Activated CD4-positive, alpha-beta T cell treated with anti-CD3 and anti-CD28 coated beads for 24 hours (primary cell): ENCODE results near the gene VARS2.

ENCODE experiments used
- DNase-seq, 2 donors: peaks; one replicate each; pipeline ENCODE4 v3.0.0-alpha.2; 2020; ENCODE audit warnings: low read depth in 2 of 2

VARS2 gene

GRCh38 chr6:30884521-30885480, 29.2 kb upstream of the VARS2 start:
- no peak for DNase-seq

- no peak for DNase-seq
Measured at GRCh38 chr6:30885481-30885998, 28.5 kb upstream of the VARS2 start.

- no peak for DNase-seq
Measured at GRCh38 chr6:30885999-30886896, 27.8 kb upstream of the VARS2 start.

DNA sequence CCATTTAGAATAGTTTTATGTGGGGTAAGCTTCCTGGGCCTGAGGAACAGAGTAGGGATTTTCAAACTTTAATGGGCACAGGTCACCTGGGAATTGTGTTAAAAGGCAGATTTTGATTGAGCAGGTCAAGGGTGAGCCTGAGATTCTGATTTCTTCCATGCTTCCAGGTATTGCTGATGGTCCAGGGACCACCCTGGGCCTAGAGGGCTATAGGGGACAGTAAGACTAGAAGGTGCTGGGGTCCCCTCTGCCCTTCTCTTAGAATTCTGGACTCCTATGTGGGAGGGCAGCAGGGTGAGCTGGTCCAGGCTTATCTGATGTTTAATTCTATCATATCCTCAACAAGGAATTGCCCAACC, 27.2 kb upstream of the VARS2 start:
- DNase-seq = no peak

- no peak for DNase-seq
Measured at GRCh38 chr6:30887901-30888815, 25.9 kb upstream of the VARS2 start.

GRCh38 chr6:30888816-30889495, 25.1 kb upstream of the VARS2 start:
- DNase-seq = no peak

GRCh38 chr6:30889496-30889885, 24.5 kb upstream of the VARS2 start:
- DNase-seq = no peak

DNA sequence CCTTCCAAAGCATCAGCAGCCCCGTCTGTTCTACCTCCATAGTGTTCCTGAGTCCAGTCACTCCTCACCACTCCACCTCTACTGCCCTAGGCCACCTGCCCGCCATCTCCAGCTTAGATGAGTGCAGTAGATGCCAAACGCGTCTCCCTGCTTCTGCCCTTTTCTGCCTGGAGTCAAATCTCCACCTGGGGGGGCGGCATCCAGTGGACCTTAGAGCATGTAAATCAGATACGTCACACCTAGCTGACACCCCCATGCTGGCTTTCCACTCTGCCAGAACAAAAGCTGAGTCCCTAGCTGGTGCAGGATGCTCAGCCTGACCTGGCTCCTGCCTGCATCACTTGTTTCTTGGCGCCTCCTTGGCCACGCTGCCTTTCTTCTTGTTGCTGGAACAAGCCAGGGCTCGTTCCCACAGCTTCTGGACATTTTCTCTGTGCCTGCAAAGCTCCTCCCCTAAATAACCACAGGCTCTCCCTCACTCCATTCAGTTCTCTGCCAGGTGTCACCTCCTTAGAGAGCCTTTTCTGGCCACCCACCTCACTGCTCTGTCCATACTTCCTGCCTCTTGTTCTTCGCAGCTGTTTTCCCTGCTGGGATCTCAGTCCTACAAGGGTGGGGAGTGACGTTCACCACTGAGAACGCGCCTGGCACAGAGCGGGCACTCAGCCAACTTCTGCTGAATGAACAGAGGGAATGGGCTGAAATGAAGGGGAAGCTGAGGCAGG, 24.0 kb upstream of the VARS2 start:
- no peak for DNase-seq

DNA sequence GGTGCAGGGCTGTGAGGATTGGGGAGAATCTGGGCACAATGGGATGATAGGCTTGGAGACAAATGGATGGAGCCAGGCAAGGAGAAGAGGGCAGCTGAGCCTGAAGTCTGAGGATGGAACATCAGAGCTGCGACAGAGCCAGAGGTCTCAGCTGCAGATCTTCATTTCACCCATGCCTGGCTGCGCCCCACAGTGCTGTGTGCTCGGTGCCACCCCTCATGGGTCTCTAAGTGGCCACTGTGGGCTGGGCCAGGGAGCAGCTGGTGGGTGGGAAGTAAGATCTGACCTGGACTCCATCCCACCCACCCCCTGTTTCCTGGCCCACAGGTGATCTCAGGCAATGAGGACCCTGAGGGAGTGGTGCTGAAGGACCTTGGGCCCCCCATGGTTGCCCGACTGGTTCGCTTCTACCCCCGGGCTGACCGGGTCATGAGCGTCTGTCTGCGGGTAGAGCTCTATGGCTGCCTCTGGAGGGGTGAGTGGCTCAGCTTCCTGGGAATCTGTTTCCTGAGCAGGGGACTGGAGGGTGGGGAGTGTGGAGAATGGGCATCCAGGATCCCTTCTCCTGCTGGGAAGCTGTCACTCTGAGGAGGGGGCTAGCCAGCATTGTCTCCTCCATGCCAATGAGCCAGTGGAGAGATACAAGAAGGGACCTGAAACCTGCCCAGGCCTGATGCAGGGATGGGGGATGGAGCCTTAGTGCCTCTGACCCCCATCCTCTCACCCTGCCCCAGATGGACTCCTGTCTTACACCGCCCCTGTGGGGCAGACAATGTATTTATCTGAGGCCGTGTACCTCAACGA, 23.2 kb upstream of the VARS2 start:
- DNase-seq = no peak

DNA sequence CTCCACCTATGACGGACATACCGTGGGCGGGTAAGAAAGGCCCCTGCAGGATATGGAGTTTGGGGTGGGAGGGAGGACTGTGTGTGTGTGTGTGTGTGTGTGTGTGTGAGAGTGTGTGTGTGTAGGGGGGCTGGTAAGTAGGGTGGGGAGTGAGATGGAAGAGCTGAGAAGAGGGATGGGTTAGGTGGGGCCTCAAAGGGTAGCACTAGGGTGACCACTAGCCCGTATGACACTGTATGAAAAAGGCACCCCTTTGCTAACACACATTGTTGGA, 22.7 kb upstream of the VARS2 start:
- no peak for DNase-seq

GRCh38 chr6:30891816-30892538, 22.1 kb upstream of the VARS2 start:
- DNase-seq = no peak

- DNase-seq = no peak
Measured at GRCh38 chr6:30893001-30893591, 20.9 kb upstream of the VARS2 start.

GRCh38 chr6:30893666-30894065, 20.4 kb upstream of the VARS2 start:
- DNase-seq = no peak

DNA sequence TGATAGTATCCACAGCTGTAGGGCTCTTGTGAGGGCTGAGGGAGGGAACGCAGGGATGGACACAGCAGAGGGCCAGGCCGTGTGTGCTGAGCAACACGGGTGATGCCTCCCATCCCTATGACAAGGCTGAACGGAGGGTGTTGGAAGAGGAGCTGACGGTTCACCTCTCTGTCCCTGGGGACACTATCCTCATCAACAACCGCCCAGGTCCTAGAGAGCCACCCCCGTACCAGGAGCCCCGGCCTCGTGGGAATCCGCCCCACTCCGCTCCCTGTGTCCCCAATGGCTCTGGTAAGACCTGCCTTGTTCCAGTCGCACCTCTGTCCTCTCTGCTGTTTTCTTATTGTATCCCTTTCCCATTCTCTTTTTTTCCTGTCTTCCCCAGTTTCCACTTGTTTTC, 19.7 kb upstream of the VARS2 start:
- no peak for DNase-seq

DNA sequence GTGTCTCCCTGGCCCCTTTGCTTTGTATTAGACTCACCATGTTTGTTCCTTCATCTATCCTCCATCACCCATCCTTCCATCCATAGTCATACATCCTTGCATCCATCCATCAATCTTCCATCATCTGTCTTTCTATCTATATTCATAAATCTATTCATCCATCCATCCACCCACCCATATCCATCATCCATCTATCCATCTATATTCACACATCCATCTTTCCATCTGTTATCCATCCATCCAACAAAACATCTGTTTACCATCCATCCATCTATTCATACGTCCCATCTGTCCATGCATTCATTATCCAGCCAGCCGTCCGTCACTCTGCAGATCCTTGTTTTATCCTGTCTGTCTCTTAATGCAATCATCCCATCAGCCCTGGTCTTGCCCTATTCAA, 19.1 kb upstream of the VARS2 start:
- no peak for DNase-seq

- no peak for DNase-seq
Measured at GRCh38 chr6:30895343-30895742, 18.7 kb upstream of the VARS2 start.

- no peak for DNase-seq
Measured at GRCh38 chr6:30896541-30896940, 17.5 kb upstream of the VARS2 start.

DNA sequence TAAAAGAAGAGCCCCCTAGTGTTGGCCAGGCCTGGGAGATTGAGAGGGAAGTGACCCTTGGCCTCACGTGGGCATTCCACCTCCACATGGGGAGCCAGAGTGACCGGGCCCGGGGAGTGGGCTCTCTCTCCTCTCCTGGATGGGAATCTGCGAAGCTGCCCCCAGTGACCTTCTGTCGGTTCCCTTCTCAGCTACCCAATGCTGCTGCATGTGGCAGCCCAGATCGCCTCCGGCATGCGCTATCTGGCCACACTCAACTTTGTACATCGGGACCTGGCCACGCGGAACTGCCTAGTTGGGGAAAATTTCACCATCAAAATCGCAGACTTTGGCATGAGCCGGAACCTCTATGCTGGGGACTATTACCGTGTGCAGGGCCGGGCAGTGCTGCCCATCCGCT, 16.2 kb upstream of the VARS2 start:
- no peak for DNase-seq
